Measurements from ENCODE around the gene CGGBP1.
"Not testable (repeated sequence)": the region's sequence is repeated elsewhere in the genome, so short reads cannot be mapped to it uniquely, and the experiment has no call there.

Gene CGGBP1

GRCh38 chr3:88038566-88038965 lies 20.2 kb downstream of the CGGBP1 start:
- H3K4me3 ChIP-seq (ENCODE audit: low read depth, low read length) = no peak overlapping the region
- peak; percentile 90 for DNase-seq (ENCODE audit: low read depth)

GRCh38 chr3:88036221-88036620 lies 22.6 kb downstream of the CGGBP1 start:
- no peak overlapping the region for H3K4me3 ChIP-seq (ENCODE audit: low read depth, low read length)
- DNase-seq (ENCODE audit: low read depth) = no peak

GRCh38 chr3:88034491-88035275 lies 24.1 kb downstream of the CGGBP1 start:
- DNase-seq (ENCODE audit: low read depth) = no peak

GRCh38 chr3:88033808-88034207 lies 25.0 kb downstream of the CGGBP1 start:
- DNase-seq (ENCODE audit: low read depth) = no peak
- no peak overlapping the region for H3K4me3 ChIP-seq (ENCODE audit: low read depth, low read length)

More at GRCh38 chr3:88034491-88035275, 24.1 kb downstream of the CGGBP1 start:
- no peak overlapping the region for H3K4me3 ChIP-seq (ENCODE audit: low read depth, low read length)

GRCh38 chr3:88033079-88033478 lies 25.7 kb downstream of the CGGBP1 start:
- DNase-seq (ENCODE audit: low read depth) = no peak
- no peak overlapping the region for H3K4me3 ChIP-seq (ENCODE audit: low read depth, low read length)

GRCh38 chr3:88032245-88032644 lies 26.6 kb downstream of the CGGBP1 start:
- DNase-seq (ENCODE audit: low read depth) = no peak
- peak overlapping the region; percentile 32 for H3K4me3 ChIP-seq (ENCODE audit: low read depth, low read length)

- peak; percentile 5 for DNase-seq (ENCODE audit: low read depth)
Observed at GRCh38 chr3:88031642-88032077, 27.1 kb downstream of the CGGBP1 start.

GRCh38 chr3:88030210-88030609 lies 28.6 kb downstream of the CGGBP1 start:
- H3K4me3 ChIP-seq (ENCODE audit: low read depth, low read length) = no peak overlapping the region
- DNase-seq (ENCODE audit: low read depth) = no peak

More at GRCh38 chr3:88031642-88032077, 27.1 kb downstream of the CGGBP1 start:
- H3K4me3 ChIP-seq (ENCODE audit: low read depth, low read length) = peak overlapping the region; percentile 32

- H3K4me3 ChIP-seq (ENCODE audit: low read depth, low read length) = no peak overlapping the region
- DNase-seq (ENCODE audit: low read depth) = no peak
Observed at GRCh38 chr3:88028876-88029275, 29.9 kb downstream of the CGGBP1 start.

GRCh38 chr3:88025001-88025552 lies 33.7 kb downstream of the CGGBP1 start:
- no peak for DNase-seq (ENCODE audit: low read depth)
- no peak overlapping the region for H3K4me3 ChIP-seq (ENCODE audit: low read depth, low read length)

GRCh38 chr3:88019024-88019423 lies 39.8 kb downstream of the CGGBP1 start:
- no peak for DNase-seq (ENCODE audit: low read depth)
- no peak overlapping the region for H3K4me3 ChIP-seq (ENCODE audit: low read depth, low read length)

- not testable (repeated sequence) for DNase-seq (ENCODE audit: low read depth)
Observed at GRCh38 chr3:88015656-88016055, 43.1 kb downstream of the CGGBP1 start.

GRCh38 chr3:88013592-88013991 lies 45.2 kb downstream of the CGGBP1 start:
- H3K4me3 ChIP-seq (ENCODE audit: low read depth, low read length) = no peak overlapping the region
- DNase-seq (ENCODE audit: low read depth) = no peak

More at GRCh38 chr3:88015656-88016055, 43.1 kb downstream of the CGGBP1 start:
- not testable (repeated sequence) for H3K4me3 ChIP-seq (ENCODE audit: low read depth, low read length)

- DNase-seq (ENCODE audit: low read depth) = no peak
- no peak overlapping the region for H3K4me3 ChIP-seq (ENCODE audit: low read depth, low read length)
Observed at GRCh38 chr3:88010810-88011209, 48.0 kb downstream of the CGGBP1 start.

GRCh38 chr3:88009066-88009465 lies 49.7 kb downstream of the CGGBP1 start:
- DNase-seq (ENCODE audit: low read depth) = no peak
- H3K4me3 ChIP-seq (ENCODE audit: low read depth, low read length) = no peak overlapping the region

- peak; percentile 9 for DNase-seq (ENCODE audit: low read depth)
- H3K4me3 ChIP-seq (ENCODE audit: low read depth, low read length) = no peak overlapping the region
Observed at GRCh38 chr3:88005066-88005465, 53.7 kb downstream of the CGGBP1 start.

GRCh38 chr3:88003115-88003755 lies 55.6 kb downstream of the CGGBP1 start:
- no peak for DNase-seq (ENCODE audit: low read depth)

GRCh38 chr3:88002448-88002847 lies 56.4 kb downstream of the CGGBP1 start:
- no peak for DNase-seq (ENCODE audit: low read depth)
- no peak overlapping the region for H3K4me3 ChIP-seq (ENCODE audit: low read depth, low read length)

More at GRCh38 chr3:88003115-88003755, 55.6 kb downstream of the CGGBP1 start:
- H3K4me3 ChIP-seq (ENCODE audit: low read depth, low read length) = no peak overlapping the region

Data from skeletal muscle cell (primary cell).